K562 (cell line): ENCODE results near the gene ARID4B.

Experiments
- CEBPB ChIP-seq: fragments of 450-650 bp; IDR thresholded peaks from 2 replicates; pipeline ENCODE4 v1.6.1; 2016; ENCODE audit warnings: missing genetic modification characterization, missing compliant biosample characterization
- MAZ ChIP-seq, 2 experiments: fragments of 450-650 bp in 1 of 2; sonication (generic) in 1 of 2; formaldehyde crosslinking; IDR thresholded peaks in 1 of 2; conservative IDR thresholded peaks in 1 of 2; 2 replicates each; pipeline versions ENCODE4 v1.4.0 to v1.5.0; 2020; ENCODE audit warnings: mild to moderate bottlenecking in 1 of 2, missing genetic modification reagents in 1 of 2
- NELFE ChIP-seq: IDR thresholded peaks from 2 replicates; pipeline ENCODE4 v1.6.1; 2011; ENCODE audit warnings: mild to moderate bottlenecking; ENCODE audit not compliant: insufficient read depth, insufficient read length
- PBX2 ChIP-seq, 2 experiments: IDR thresholded peaks in 1 of 2; conservative IDR thresholded peaks in 1 of 2; 2 replicates each; pipeline ENCODE4 v1.6.1; 2016; ENCODE audit warnings: low read depth in 2 of 2, mild to moderate bottlenecking in 1 of 2, missing compliant biosample characterization in 1 of 2, missing genetic modification characterization in 1 of 2, moderate library complexity in 1 of 2
- POLR2AphosphoS5 ChIP-seq: IDR thresholded peaks from 2 replicates; pipeline ENCODE4 v1.6.1; 2011; ENCODE audit warnings: mild to moderate bottlenecking, low read depth, low read length, moderate library complexity; ENCODE audit not compliant: control insufficient read depth, insufficient read depth
- SMC3 ChIP-seq: conservative IDR thresholded peaks from 2 replicates; pipeline ENCODE4 v1.6.1; 2011; ENCODE audit warnings: low read depth, low read length, improper control_type of control experiment; ENCODE audit not compliant: insufficient read depth
- TSHZ1 ChIP-seq: fragments of 250-450 bp; sonication (Bioruptor Pico); IDR thresholded peaks from 2 replicates; pipeline ENCODE4 v1.4.0; 2020; ENCODE audit warnings: mild to moderate bottlenecking, moderate library complexity

- TF ChIP-seq PBX2 (CRISPR knock-in tag; IDR thresholded peaks at IDR 0.05; ENCODE audit: low read depth), result no peak
- no peak for TF ChIP-seq PBX2 (tag; conservative IDR thresholded peaks at IDR 0.05; ENCODE audit: low read depth)
- no peak for TF ChIP-seq NELFE
- TF ChIP-seq POLR2AphosphoS5, result no peak
- TF ChIP-seq CEBPB (tag), result no peak
- no peak for TF ChIP-seq MAZ (CRISPR knock-in tag; conservative IDR thresholded peaks at IDR 0.05 in 1 of 2, IDR thresholded peaks at IDR 0.05 in 1 of 2)
- no peak for TF ChIP-seq SMC3
- TF ChIP-seq TSHZ1 (CRISPR knock-in tag), result no peak
Observed at GRCh38 chr1:235351441-235351840, 23.5 kb upstream of the ARID4B start.
